MCF 10A (cell line): ENCODE measurements around the gene BHLHE40. TPM values are rescaled to one million over a fixed set of nuclear protein-coding genes. Genes with fewer than 3 reads are reported as not detected.

ENCODE experiments used
- BruUV-seq: library from RNA; stranded (reverse); fragments of 400-500 nt; replicated peaks from 2 replicates; lab custom pipeline; 2021; lab: Mats Ljungman, UMichigan
- CTCF ChIA-PET: fragments of 300-600 bp; sonication (Branson Sonifier 250); formaldehyde crosslinking; extraction: SDS; loops from one replicate; lab custom pipeline; 2021; ENCODE audit warnings: antibody characterized with exemption, inconsistent platforms; lab: Yijun Ruan, JAX
- POLR2A ChIA-PET: fragments of 300-600, 350-650 bp; sonication (Branson Sonifier 250); formaldehyde crosslinking; extraction: SDS; loops from one replicate; lab custom pipeline; 2020; ENCODE audit warnings: antibody characterized with exemption, inconsistent platforms; lab: Yijun Ruan, JAX
- DNase-seq: peaks from one replicate; pipeline ENCODE4 v3.0.0-alpha.2; 2018; ENCODE audit not compliant: unreplicated experiment
- H3K27ac Mint-ChIP-seq: one replicate; pipeline ENCODE4 v1.8.0; 2022; ENCODE audit warnings: mild to moderate bottlenecking, low read depth, mixed read lengths; ENCODE audit not compliant: unreplicated experiment
- H3K27me3 Mint-ChIP-seq: one replicate; pipeline ENCODE4 v1.8.0; 2022; ENCODE audit warnings: mixed read lengths; ENCODE audit not compliant: insufficient read depth, unreplicated experiment
- H3K36me3 Mint-ChIP-seq: one replicate; pipeline ENCODE4 v1.8.0; 2022; ENCODE audit warnings: mild to moderate bottlenecking, moderate library complexity, mixed read lengths; ENCODE audit not compliant: insufficient read depth, unreplicated experiment
- H3K4me1 Mint-ChIP-seq: one replicate; pipeline ENCODE4 v1.8.0; 2022; ENCODE audit warnings: mixed read lengths; ENCODE audit not compliant: insufficient read depth, unreplicated experiment
- H3K4me3 Mint-ChIP-seq: one replicate; pipeline ENCODE4 v1.8.0; 2022; ENCODE audit warnings: mild to moderate bottlenecking, moderate library complexity, mixed read lengths; ENCODE audit not compliant: unreplicated experiment
- H3K9me3 Mint-ChIP-seq: one replicate; pipeline ENCODE4 v1.8.0; 2022; ENCODE audit warnings: mixed read lengths; ENCODE audit not compliant: unreplicated experiment
- CTCF ChIP-seq: fragments of 200-600 bp; IDR thresholded peaks from one replicate; pipeline ENCODE4 v1.8.0; 2022; ENCODE audit warnings: antibody characterized with exemption, mild to moderate bottlenecking; ENCODE audit not compliant: unreplicated experiment
- intact Hi-C: fragments of 100-400 bp; cut with micrococcal nuclease; formaldehyde crosslinking; loops from 2 replicates; pipeline ENCODE4 v1.14.1; 2022
- total RNA-seq: library from RNA; stranded (reverse); gene quantifications from 2 replicates; pipeline ENCODE4 v1.2.3, GENCODE V29; 2022

BHLHE40 gene
- total RNA-seq, 1 experiment from 2014 or later: 16.8 TPM

- no peak for DNase-seq
- ChIA-PET CTCF (interaction anchor here (2.0 kb wide), 1 partner anchor 321 kb away, joined by 8 read pairs; no protein-coding TSS in a partner anchor), POLR2A (interaction anchor here (0.9 kb wide), 1 partner anchor 48 kb away, joined by 4 read pairs; no protein-coding TSS in a partner anchor)
- no peaks in the 10 kb centered on the region for H3K4me1 Mint-ChIP-seq
- TF ChIP-seq CTCF: no peak
- BruUV-seq: no TSS peak
- H3K36me3 Mint-ChIP-seq: no peaks in the 10 kb centered on the region
- intact Hi-C loops: no loop called here
- H3K27me3 Mint-ChIP-seq: no peaks in the 10 kb centered on the region
- no peaks in the 10 kb centered on the region for H3K9me3 Mint-ChIP-seq
- no peak overlapping the region for H3K4me3 Mint-ChIP-seq
- H3K27ac Mint-ChIP-seq: no peak overlapping the region
Observed at GRCh38 chr3:5032844-5033243, 53.6 kb downstream of the BHLHE40 start.

Other genes starting within 250 kb of the BHLHE40 start
- gene ARL8B, start 142.9 kb downstream of the BHLHE40 start, total RNA-seq: 53.6 and 74.3 TPM in 2 replicates
- 114 and 157 TPM in 2 replicates for gene EDEM1, start 208.3 kb downstream of the BHLHE40 start, total RNA-seq